HCT116 (cell line): ENCODE results near the gene TMEM61. TPM values are rescaled to one million over a fixed set of nuclear protein-coding genes. Genes with fewer than 3 reads are reported as not detected.

Experiments used
- ATAC-seq: fragments of 200-7000 bp; cut with Tn5 transposase; 2 replicates; pipeline ENCODE4 v1.9.1; 2020; ENCODE audit warnings: mild to moderate bottlenecking, moderate library complexity
- BruUV-seq: library from RNA; stranded (reverse); fragments of 400-500 nt; replicated peaks from 2 replicates; lab custom pipeline; 2021; lab: Mats Ljungman, UMichigan
- CTCF ChIA-PET: fragments of 300-600 bp; sonication (Branson Sonifier 250); formaldehyde crosslinking; loops from one replicate; lab custom pipeline; 2021; ENCODE audit warnings: antibody characterized with exemption; lab: Charles Lee
- POLR2A ChIA-PET: fragments of 300-600, 350-600 bp; sonication (Branson Sonifier 250); formaldehyde crosslinking; loops from one replicate; lab custom pipeline; 2021; ENCODE audit warnings: antibody characterized with exemption; lab: Charles Lee
- RAD21 ChIA-PET, 2 experiments: fragments of 300-600 bp; sonication (Branson Sonifier 250); formaldehyde crosslinking; loops; one replicate each; lab custom pipeline; 2023; ENCODE audit warnings: low total read pairs in 2 of 2; ENCODE audit not compliant: uncharacterized antibody in 2 of 2, unreplicated experiment in 2 of 2, low non-redundant PET in 1 of 2; lab: Charles Lee
- DNase-seq: peaks from one replicate; pipeline ENCODE4 v3.0.0-alpha.2; 2010; ENCODE audit warnings: low read depth, low spot score
- H2AFZ ChIP-seq: fragments of 200-600 bp; shearing (Covaris generic), sonication (generic); 2 replicates; pipeline ENCODE4 v1.6.1; 2017; ENCODE audit warnings: low read depth, mixed run types, mixed read lengths, antibody characterized with exemption, low read length; ENCODE audit not compliant: poor library complexity, severe bottlenecking
- H3K27ac ChIP-seq: 2 replicates; pipeline ENCODE4 v1.5.1; 2012; ENCODE audit warnings: low read depth, low read length
- H3K27me3 ChIP-seq: fragments of 200-600 bp; sonication (generic); 2 replicates; pipeline ENCODE4 v1.6.1; 2016; ENCODE audit warnings: mixed run types, low read length, mixed read lengths; ENCODE audit not compliant: insufficient read depth
- H3K36me3 ChIP-seq, 2 experiments: fragments of 200-500 bp in 1 of 2; fragments of 200-600 bp in 1 of 2; sonication (Bioruptor generic) in 1 of 2; sonication (generic) in 1 of 2; 2 replicates each; pipeline versions ENCODE4 v1.5.1 to v1.6.1; 2014 to 2016; ENCODE audit warnings: low read length in 2 of 2, inconsistent platforms in 1 of 2, mixed read lengths in 1 of 2, mixed run types in 1 of 2; ENCODE audit not compliant: insufficient read depth in 2 of 2, control insufficient read depth in 1 of 2
- H3K4me1 ChIP-seq, 2 experiments: fragments of 200-600 bp in 1 of 2; sonication (generic) in 1 of 2; 2 replicates each; pipeline versions ENCODE4 v1.5.1 to v1.6.1; 2012 to 2017; ENCODE audit warnings: low read length in 2 of 2, inconsistent platforms in 1 of 2, mild to moderate bottlenecking in 1 of 2, mixed read lengths in 1 of 2, mixed run types in 1 of 2, moderate library complexity in 1 of 2; ENCODE audit not compliant: insufficient read depth in 2 of 2, control insufficient read depth in 1 of 2
- H3K4me2 ChIP-seq: fragments of 200-600 bp; sonication (generic); 2 replicates; pipeline ENCODE4 v1.6.1; 2017; ENCODE audit warnings: mixed run types, low read length, mixed read lengths
- H3K4me3 ChIP-seq, 2 experiments: fragments of 200-600 bp in 1 of 2; sonication (generic) in 1 of 2; replicated peaks in 1 of 2; 2 replicates each; pipeline ENCODE4 v1.5.1; 2011 to 2016; ENCODE audit warnings: low read length in 2 of 2, control low read depth in 1 of 2, low read depth in 1 of 2, mild to moderate bottlenecking in 1 of 2, mixed read lengths in 1 of 2, mixed run types in 1 of 2
- H3K79me2 ChIP-seq: fragments of 200-600 bp; sonication (generic); 2 replicates; pipeline ENCODE4 v1.6.1; 2017; ENCODE audit warnings: mild to moderate bottlenecking, mixed run types, low read length, moderate library complexity, mixed read lengths; ENCODE audit not compliant: insufficient read depth
- H3K9ac ChIP-seq: fragments of 200-600 bp; sonication (generic); 2 replicates; pipeline ENCODE4 v1.6.1; 2016; ENCODE audit warnings: low read length, mixed read lengths
- H3K9me2 ChIP-seq: fragments of 200-600 bp; sonication (generic), shearing (Covaris generic); 2 replicates; pipeline ENCODE4 v1.6.1; 2017; ENCODE audit warnings: mixed run types, mild to moderate bottlenecking, moderate library complexity; ENCODE audit not compliant: insufficient read depth
- H3K9me3 ChIP-seq, 2 experiments: fragments of 200-500 bp in 1 of 2; fragments of 200-600 bp in 1 of 2; sonication (Bioruptor generic) in 1 of 2; sonication (generic) in 1 of 2; 2 replicates each; pipeline ENCODE4 v1.6.1; 2014 to 2017; ENCODE audit warnings: low read length in 2 of 2, mixed read lengths in 2 of 2, inconsistent platforms in 1 of 2, low read depth in 1 of 2, mild to moderate bottlenecking in 1 of 2, mixed run types in 1 of 2, moderate library complexity in 1 of 2; ENCODE audit not compliant: control insufficient read depth in 1 of 2, insufficient read depth in 1 of 2
- H4K20me1 ChIP-seq: fragments of 200-600 bp; sonication (generic), shearing (Covaris generic); 2 replicates; pipeline ENCODE4 v1.6.1; 2017; ENCODE audit warnings: mixed run types, mild to moderate bottlenecking, moderate library complexity; ENCODE audit not compliant: insufficient read depth
- CBX3 ChIP-seq: IDR thresholded peaks from 2 replicates; pipeline ENCODE4 v1.6.1; 2012; ENCODE audit warnings: low read depth
- EGR1 ChIP-seq: IDR thresholded peaks from 2 replicates; pipeline ENCODE4 v1.6.1; 2012; ENCODE audit warnings: low read depth
- EZH2 ChIP-seq: fragments of 200-600 bp; sonication (generic); IDR thresholded peaks from 2 replicates; pipeline ENCODE4 v1.6.1; 2017; ENCODE audit warnings: antibody characterized with exemption, mixed run types
- FOSL1 ChIP-seq: IDR thresholded peaks from 2 replicates; pipeline ENCODE4 v1.6.1; 2012; ENCODE audit warnings: low read depth
- RAD21 ChIP-seq: IDR thresholded peaks from 2 replicates; pipeline ENCODE4 v1.6.1; 2012; ENCODE audit warnings: low read depth, mild to moderate bottlenecking
- SIN3A ChIP-seq: IDR thresholded peaks from 2 replicates; pipeline ENCODE4 v1.6.1; 2012; ENCODE audit warnings: low read depth
- ZFX ChIP-seq: fragments of 450-650 bp; IDR thresholded peaks from 2 replicates; pipeline ENCODE4 v1.6.1; 2017
- intact Hi-C: fragments of 100-400 bp; cut with micrococcal nuclease; formaldehyde crosslinking; loops from 2 replicates; pipeline ENCODE4 v1.10.0; 2022
- total RNA-seq: library from RNA; stranded (reverse); gene quantifications from one replicate; pipeline ENCODE4 v1.2.1, GENCODE V29; 2021; ENCODE audit not compliant: unreplicated experiment
- TF ChIP-seq, protein P1 (sequence below), 3 experiments: fragments of 200-600 bp in 1 of 3; sonication (generic) in 1 of 3; IDR thresholded peaks in 2 of 3; conservative IDR thresholded peaks in 1 of 3; 2 replicates each; pipeline ENCODE4 v1.5.1; 2012 to 2017; ENCODE audit warnings: low read depth in 2 of 3, low read length in 2 of 3, antibody characterized with exemption in 1 of 3, borderline replicate concordance in 1 of 3, control low read depth in 1 of 3, mild to moderate bottlenecking in 1 of 3, mixed read lengths in 1 of 3, mixed run types in 1 of 3, moderate library complexity in 1 of 3; ENCODE audit not compliant: insufficient read depth in 1 of 3
- TF ChIP-seq, protein P2 (sequence below): IDR thresholded peaks from 2 replicates; pipeline ENCODE4 v1.6.1; 2011; ENCODE audit warnings: mild to moderate bottlenecking, low read length, moderate library complexity; ENCODE audit not compliant: insufficient replicate concordance; ENCODE audit errors: extremely low read depth

TMEM61 gene
- total RNA-seq, 1 experiment from 2014 or later, result 4.4 TPM

DNA sequence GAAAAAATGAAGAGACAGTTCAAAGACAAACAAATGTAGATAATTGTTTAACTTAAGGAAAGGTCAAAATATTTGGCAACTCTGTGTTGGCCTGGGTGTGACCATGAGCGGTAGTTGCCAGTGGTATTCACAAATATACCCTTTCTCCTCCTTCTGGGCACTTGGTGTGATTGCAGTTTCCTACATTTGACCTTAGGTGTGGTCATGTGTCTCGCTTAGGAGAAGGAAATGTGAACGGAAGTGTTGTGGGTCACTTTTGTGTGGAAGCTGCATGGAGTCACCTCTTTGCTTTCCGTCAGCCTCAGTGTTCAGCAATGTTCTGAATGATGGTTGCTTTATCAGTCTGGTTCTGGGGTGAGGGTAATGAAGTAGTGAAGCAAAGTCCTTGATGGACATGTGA is 55.5 kb downstream of the TMEM61 start:
- Histone ChIP-seq H3K36me3 (no peaks in the 10 kb centered on the region), H3K4me2 (peak overlapping the region; percentile 24), H3K9me2 (no peaks in the 10 kb centered on the region), H3K4me1 (peaks cover 14 to 42% of the 10 kb centered on the region in 2 experiments; a peak in 3 of 4 replicates), H3K27ac (no peak overlapping the region), H3K27me3 (no peaks in the 10 kb centered on the region), H2AFZ (peak overlapping the region; percentile 18), H3K79me2 (peaks cover 2% of the 10 kb centered on the region; the same call in 1 of the 2 replicates), H4K20me1 (no peaks in the 10 kb centered on the region), H3K9ac (no peak overlapping the region), H3K9me3 (no peaks in the 10 kb centered on the region), H3K4me3 (no peak overlapping the region)
- POLR2A ChIA-PET, result no interaction called here
- peak; percentile 34 for DNase-seq
- no peak; the same call in 1 of the 2 replicates for ATAC-seq
- no TSS peak for BruUV-seq
- RAD21 ChIA-PET, result no interaction called here
- TF ChIP-seq, protein P1, sequence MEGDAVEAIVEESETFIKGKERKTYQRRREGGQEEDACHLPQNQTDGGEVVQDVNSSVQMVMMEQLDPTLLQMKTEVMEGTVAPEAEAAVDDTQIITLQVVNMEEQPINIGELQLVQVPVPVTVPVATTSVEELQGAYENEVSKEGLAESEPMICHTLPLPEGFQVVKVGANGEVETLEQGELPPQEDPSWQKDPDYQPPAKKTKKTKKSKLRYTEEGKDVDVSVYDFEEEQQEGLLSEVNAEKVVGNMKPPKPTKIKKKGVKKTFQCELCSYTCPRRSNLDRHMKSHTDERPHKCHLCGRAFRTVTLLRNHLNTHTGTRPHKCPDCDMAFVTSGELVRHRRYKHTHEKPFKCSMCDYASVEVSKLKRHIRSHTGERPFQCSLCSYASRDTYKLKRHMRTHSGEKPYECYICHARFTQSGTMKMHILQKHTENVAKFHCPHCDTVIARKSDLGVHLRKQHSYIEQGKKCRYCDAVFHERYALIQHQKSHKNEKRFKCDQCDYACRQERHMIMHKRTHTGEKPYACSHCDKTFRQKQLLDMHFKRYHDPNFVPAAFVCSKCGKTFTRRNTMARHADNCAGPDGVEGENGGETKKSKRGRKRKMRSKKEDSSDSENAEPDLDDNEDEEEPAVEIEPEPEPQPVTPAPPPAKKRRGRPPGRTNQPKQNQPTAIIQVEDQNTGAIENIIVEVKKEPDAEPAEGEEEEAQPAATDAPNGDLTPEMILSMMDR (IDR thresholded peaks at IDR 0.05 in 2 of 3, conservative IDR thresholded peaks at IDR 0.05 in 1 of 3; ENCODE audit: borderline replicate concordance in 1 of 3, insufficient read depth in 1 of 3, low read depth in 2 of 3, low read length in 2 of 3), result peak; percentile 19 to 39 (median 34); a peak in 3 of 6 replicates
- no peak for TF ChIP-seq ZFX
- CTCF ChIA-PET, result interaction anchor here (1.6 to 6.1 kb wide), 2 partner anchors 14 to 86 kb away, joined by 3 to 24 read pairs; no protein-coding TSS in a partner anchor
- intact Hi-C loops, result no loop called here

- Histone ChIP-seq H3K27me3 (no peaks in the 10 kb centered on the region), H3K4me1 (peaks cover 14 to 46% of the 10 kb centered on the region in 2 experiments; a peak in 3 of 4 replicates), H3K79me2 (peaks cover 6% of the 10 kb centered on the region; the same call in 1 of the 2 replicates), H3K9ac (no peak overlapping the region), H3K4me2 (0 out of 2 replicates have a peak overlapping the region, but pooled peaks have one; percentile 97), H4K20me1 (no peaks in the 10 kb centered on the region), H3K9me3 (no peaks in the 10 kb centered on the region), H3K27ac (no peak overlapping the region), H2AFZ (no peak overlapping the region), H3K36me3 (no peaks in the 10 kb centered on the region), H3K9me2 (no peaks in the 10 kb centered on the region), H3K4me3 (no peak overlapping the region)
- ChIA-PET CTCF (interaction anchor here (0.5 kb wide), 1 partner anchor 417 kb away, joined by 4 read pairs; no protein-coding TSS in a partner anchor), RAD21 (no interaction called here), POLR2A (no interaction called here)
- DNase-seq (no peak), ATAC-seq (no peak)
- TF ChIP-seq EGR1 (no peak), EZH2 (no peak), ZFX (no peak), SIN3A (no peak), FOSL1 (no peak), RAD21 (no peak), CBX3 (no peak)
- TF ChIP-seq, protein P2, sequence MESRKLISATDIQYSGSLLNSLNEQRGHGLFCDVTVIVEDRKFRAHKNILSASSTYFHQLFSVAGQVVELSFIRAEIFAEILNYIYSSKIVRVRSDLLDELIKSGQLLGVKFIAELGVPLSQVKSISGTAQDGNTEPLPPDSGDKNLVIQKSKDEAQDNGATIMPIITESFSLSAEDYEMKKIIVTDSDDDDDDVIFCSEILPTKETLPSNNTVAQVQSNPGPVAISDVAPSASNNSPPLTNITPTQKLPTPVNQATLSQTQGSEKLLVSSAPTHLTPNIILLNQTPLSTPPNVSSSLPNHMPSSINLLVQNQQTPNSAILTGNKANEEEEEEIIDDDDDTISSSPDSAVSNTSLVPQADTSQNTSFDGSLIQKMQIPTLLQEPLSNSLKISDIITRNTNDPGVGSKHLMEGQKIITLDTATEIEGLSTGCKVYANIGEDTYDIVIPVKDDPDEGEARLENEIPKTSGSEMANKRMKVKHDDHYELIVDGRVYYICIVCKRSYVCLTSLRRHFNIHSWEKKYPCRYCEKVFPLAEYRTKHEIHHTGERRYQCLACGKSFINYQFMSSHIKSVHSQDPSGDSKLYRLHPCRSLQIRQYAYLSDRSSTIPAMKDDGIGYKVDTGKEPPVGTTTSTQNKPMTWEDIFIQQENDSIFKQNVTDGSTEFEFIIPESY, result no peak
- BruUV-seq, result no TSS peak
- intact Hi-C loops, result no loop called here
These were observed 57.5 kb downstream of the TMEM61 start for GRCh38 chr1:55037733-55038551.
